ENCODE measurements around the gene TRAM1L1.

TRAM1L1 gene

GRCh38 chr4:117084866-117085701 lies at the start of gene TRAM1L1:
Gene TRAM1L1, minus strand, starts transcription at chr4:117085576. Its CDS starts 183 bp downstream, at chr4:117085393.
- peak; percentile 95 for DNase-seq (ENCODE audit: low spot score)

DNA sequence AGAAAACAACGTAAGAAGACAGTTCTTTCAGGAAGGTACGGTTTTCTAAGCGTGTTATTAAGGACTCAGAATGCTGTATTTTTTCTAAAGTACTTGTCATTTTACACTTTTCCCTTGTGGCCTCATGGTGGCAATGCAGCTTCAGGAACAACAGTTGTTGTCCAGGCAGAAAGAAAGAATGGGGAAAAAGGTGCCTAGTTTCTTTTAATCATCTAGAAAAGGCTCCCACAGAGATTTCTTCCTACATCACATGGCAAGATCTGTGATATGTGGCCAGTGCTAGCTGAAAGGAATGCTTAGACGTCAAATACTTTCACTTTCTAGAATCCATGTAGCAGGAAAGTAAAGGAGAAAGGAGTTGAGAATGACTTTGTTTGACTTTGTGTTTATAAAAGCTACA lies 49.0 kb upstream of the TRAM1L1 start:
- peak; percentile 49 for DNase-seq (ENCODE audit: low spot score)

DNA sequence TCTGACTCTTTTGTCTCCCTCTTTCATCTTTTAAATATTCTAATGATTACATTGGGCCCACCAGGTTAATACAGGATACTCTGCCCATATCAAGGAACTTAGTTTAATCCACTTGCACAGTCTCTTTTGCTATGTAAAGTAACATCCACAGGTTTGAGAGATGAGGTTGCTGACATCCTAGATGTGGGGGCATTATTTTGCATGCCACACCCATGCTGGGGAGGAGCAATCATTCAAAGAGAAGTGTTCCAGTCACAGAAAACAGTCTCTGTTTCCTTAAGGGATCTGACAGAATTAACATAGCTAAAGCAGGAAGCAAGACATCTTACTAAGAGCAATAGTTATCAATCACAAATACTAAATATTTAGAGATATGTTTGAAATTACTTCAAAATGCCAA lies 11.5 kb upstream of the TRAM1L1 start:
- no peak for DNase-seq (ENCODE audit: low spot score)

- DNase-seq (ENCODE audit: low spot score), result no peak
These were observed 11.1 kb upstream of the TRAM1L1 start for GRCh38 chr4:117096462-117096861.

GRCh38 chr4:117093571-117093970 lies 8.2 kb upstream of the TRAM1L1 start:
- no peak for DNase-seq (ENCODE audit: low spot score)

DNA sequence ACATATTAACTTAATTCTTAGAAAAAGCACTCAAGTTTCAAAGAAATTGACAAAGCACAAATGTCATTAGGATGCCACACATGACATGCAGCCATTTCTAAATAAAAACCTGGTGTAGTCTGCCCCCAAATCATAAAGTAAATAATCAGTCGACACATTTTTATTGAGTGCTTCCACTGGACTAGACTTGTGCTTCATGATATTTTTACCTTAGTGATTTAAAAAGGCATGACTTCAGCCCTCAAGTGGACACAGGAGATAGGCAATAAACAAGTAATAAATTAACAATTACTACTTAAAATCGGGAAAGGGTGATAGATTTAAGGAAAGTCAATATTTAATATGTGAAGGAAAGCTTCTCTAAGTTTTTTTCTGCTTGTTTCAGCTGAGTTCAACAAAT lies 7.6 kb downstream of the TRAM1L1 start:
- no peak for DNase-seq (ENCODE audit: low spot score)

GRCh38 chr4:117068120-117068519 lies 17.3 kb downstream of the TRAM1L1 start:
- DNase-seq (ENCODE audit: low spot score), result no peak

DNA sequence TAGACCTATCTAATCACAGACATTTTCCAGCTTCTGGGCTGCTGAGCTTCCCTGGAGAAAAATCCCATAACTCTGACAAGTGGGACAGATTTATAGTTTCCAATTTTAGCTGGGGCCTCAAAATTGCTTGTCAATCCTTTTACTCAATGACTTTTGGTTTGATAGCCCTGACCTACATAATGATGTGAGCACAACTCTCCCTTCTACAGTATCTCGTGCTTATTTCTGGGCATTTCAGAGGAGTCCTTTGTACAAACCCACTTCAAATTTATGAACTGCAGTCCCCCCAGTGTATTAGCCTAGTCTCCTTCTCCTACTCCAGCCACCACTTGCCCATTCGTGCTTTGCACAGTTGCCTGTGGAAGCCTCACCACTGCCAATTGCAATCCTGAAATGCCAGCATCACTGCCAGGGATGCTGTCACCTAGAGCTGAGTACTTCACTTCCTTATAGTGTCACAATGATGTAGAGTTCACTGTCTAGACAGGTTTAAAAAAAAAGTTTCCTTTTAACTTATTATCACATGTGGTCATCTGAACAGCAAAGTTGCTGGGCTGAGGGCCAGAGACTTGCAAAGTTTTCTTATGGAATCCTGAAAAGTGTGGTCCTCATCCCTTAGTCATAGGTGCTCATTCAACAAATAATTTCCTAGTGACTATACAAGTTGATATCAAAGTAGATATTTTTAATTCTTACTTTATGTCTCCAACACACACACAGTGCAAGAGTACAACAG lies 21.2 kb downstream of the TRAM1L1 start:
- DNase-seq (ENCODE audit: low spot score), result no peak

GRCh38 chr4:117042962-117043361 lies 42.4 kb downstream of the TRAM1L1 start:
- no peak for DNase-seq (ENCODE audit: low spot score)
